ENCODE data around the gene FRMD4A.

DNA sequence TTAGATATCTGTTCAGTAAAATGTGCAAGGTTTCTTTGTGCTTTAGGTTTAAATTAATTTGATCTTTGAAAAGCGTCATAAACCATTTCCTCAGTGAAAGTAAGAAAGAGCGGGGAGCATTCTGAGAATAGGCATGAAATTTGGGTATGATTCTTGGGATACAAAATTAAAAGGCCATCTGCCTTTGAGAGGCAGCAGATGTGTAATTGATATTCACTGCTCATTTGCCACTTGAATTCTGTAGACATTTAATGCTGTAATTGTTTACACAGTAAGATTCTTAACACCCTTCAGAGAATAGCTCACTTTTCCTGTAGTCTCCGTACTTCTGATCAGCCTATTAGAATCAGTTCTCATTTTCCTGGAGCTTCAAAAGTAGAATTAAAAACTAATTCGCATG lies 18.7 kb downstream of the FRMD4A start:
- TF ChIP-seq, protein P1, sequence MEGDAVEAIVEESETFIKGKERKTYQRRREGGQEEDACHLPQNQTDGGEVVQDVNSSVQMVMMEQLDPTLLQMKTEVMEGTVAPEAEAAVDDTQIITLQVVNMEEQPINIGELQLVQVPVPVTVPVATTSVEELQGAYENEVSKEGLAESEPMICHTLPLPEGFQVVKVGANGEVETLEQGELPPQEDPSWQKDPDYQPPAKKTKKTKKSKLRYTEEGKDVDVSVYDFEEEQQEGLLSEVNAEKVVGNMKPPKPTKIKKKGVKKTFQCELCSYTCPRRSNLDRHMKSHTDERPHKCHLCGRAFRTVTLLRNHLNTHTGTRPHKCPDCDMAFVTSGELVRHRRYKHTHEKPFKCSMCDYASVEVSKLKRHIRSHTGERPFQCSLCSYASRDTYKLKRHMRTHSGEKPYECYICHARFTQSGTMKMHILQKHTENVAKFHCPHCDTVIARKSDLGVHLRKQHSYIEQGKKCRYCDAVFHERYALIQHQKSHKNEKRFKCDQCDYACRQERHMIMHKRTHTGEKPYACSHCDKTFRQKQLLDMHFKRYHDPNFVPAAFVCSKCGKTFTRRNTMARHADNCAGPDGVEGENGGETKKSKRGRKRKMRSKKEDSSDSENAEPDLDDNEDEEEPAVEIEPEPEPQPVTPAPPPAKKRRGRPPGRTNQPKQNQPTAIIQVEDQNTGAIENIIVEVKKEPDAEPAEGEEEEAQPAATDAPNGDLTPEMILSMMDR (IDR thresholded peaks at IDR 0.05; ENCODE audit: insufficient read depth, low read length, poor library complexity, severe bottlenecking): no peak
- TF ChIP-seq EZH2phosphoT487 (conservative IDR thresholded peaks at IDR 0.05; ENCODE audit: low read length): no peak

All from SU-DHL-6 (cell line).